Esophagus squamous epithelium (tissue), 5 donors: Measurements from ENCODE around the gene CSMD2. TPM values are rescaled to one million over a fixed set of nuclear protein-coding genes. Genes with fewer than 3 reads are reported as not detected.

Experiments
- DNase-seq: peaks from one replicate; lab custom pipeline; 2025; lab: John Stamatoyannopoulos, UW
- H3K27ac ChIP-seq, 4 donors: fragments of 200-600 bp; sonication (generic); one replicate each; pipeline ENCODE4 v1.5.1; 2016 to 2019; ENCODE audit warnings: mild to moderate bottlenecking in 1 of 4
- H3K27me3 ChIP-seq, 4 donors: fragments of 200-600 bp; sonication (generic); 1 replicate in 3 of 4; 2 replicates in 1 of 4; pipeline versions ENCODE4 v1.5.1 to v1.6.0; 2017 to 2021; ENCODE audit warnings: antibody characterized with exemption in 1 of 4
- H3K36me3 ChIP-seq, 3 donors: fragments of 200-600 bp; sonication (generic); one replicate each; pipeline ENCODE4 v1.5.1; 2016 to 2019
- H3K4me1 ChIP-seq, 3 donors: fragments of 200-600 bp; sonication (generic); one replicate each; pipeline ENCODE4 v1.5.1; 2017 to 2019
- H3K4me3 ChIP-seq, 4 donors: fragments of 200-600 bp; sonication (generic); 1 replicate in 3 of 4; 2 replicates in 1 of 4; pipeline ENCODE4 v1.5.1; 2016 to 2019; ENCODE audit warnings: mild to moderate bottlenecking in 2 of 4, moderate library complexity in 1 of 4
- H3K9me3 ChIP-seq, 3 donors: fragments of 200-600 bp; sonication (generic); one replicate each; pipeline ENCODE4 v1.5.1; 2016 to 2019
- POLR2A ChIP-seq, 4 donors: fragments of 450-650 bp; IDR thresholded peaks; one replicate each; pipeline ENCODE4 v1.6.1; 2017; ENCODE audit warnings: antibody characterized with exemption in 4 of 4, mild to moderate bottlenecking in 4 of 4, moderate library complexity in 3 of 4
- WGBS, 2 donors: methylation state at CpG; one replicate each; pipeline ENCODE4 v1.1.5; 2018; 5-methylcytosine and 5-hydroxymethylcytosine counted together
- intact Hi-C: fragments of 100-400 bp; cut with DNase I; formaldehyde crosslinking; loops from one replicate; pipeline ENCODE4 v1.15.0; 2022
- total RNA-seq, 4 donors: library from RNA; depleted of rRNA; stranded (reverse); fragments of >200 nt; gene quantifications; one replicate each; pipeline ENCODE4 v1.1.0, GENCODE V29; 2016
- TF ChIP-seq, protein P1 (sequence below), 6 experiments: fragments of 450-650 bp in 4 of 6; fragments of 200-600 bp in 2 of 6; sonication (generic) in 2 of 6; IDR thresholded peaks; one replicate each; pipeline ENCODE4 v1.5.1; 2016 to 2019; ENCODE audit warnings: antibody characterized with exemption in 6 of 6, mild to moderate bottlenecking in 4 of 6, moderate library complexity in 4 of 6
- donor health status: DM: yes; HTN: yes; CAD: no.

The CSMD2 gene
- total RNA-seq, 4 donors from 2014 or later = under 0.01 to 0.13 TPM; not detected in 2

DNA sequence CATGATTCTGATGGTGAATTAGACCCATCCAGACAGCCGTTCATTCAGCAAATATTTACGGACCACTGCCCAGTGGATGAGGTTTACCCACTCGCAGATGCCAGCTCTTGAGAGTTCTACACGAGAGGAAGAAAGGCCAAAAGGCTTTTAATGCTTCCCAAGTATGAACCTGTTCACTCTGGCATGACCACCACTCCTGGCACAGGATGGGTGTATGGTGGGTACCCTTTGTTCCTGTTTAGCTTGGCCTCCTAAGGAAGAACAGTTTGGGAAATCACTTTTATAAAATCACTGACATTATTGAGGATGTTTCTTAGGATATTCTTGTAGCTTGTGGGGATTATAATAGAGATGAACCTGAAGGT is 233.9 kb downstream of the CSMD2 start:
- 73% methylated on average over 4 of the region's 4 CpGs; no CpG with 5 or more reads in 1 of the 2 donors for WGBS, 2 donors
- TF ChIP-seq POLR2A (IDR thresholded peaks at IDR 0.05) = no peak
- TF ChIP-seq, protein P1, sequence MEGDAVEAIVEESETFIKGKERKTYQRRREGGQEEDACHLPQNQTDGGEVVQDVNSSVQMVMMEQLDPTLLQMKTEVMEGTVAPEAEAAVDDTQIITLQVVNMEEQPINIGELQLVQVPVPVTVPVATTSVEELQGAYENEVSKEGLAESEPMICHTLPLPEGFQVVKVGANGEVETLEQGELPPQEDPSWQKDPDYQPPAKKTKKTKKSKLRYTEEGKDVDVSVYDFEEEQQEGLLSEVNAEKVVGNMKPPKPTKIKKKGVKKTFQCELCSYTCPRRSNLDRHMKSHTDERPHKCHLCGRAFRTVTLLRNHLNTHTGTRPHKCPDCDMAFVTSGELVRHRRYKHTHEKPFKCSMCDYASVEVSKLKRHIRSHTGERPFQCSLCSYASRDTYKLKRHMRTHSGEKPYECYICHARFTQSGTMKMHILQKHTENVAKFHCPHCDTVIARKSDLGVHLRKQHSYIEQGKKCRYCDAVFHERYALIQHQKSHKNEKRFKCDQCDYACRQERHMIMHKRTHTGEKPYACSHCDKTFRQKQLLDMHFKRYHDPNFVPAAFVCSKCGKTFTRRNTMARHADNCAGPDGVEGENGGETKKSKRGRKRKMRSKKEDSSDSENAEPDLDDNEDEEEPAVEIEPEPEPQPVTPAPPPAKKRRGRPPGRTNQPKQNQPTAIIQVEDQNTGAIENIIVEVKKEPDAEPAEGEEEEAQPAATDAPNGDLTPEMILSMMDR (IDR thresholded peaks at IDR 0.05) = no peak
- Histone ChIP-seq H3K9me3 (no peaks in the 10 kb centered on the region), H3K4me1 (no peaks in the 10 kb centered on the region), H3K27me3 (peaks cover 0 to 32% (median 0%) of the 10 kb centered on the region in 4 donors), H3K27ac (no peak overlapping the region), H3K36me3 (no peaks in the 10 kb centered on the region), H3K4me3 (no peak overlapping the region)
- intact Hi-C loops = no loop called here
- no peak for DNase-seq

GRCh38 chr1:33930346-33931110 is 234.5 kb downstream of the CSMD2 start:
- Histone ChIP-seq H3K27me3 (peaks cover 0 to 30% (median 0%) of the 10 kb centered on the region in 4 donors), H3K27ac (no peak overlapping the region), H3K4me3 (no peak overlapping the region), H3K9me3 (peaks cover 0 to 2% (median 0%) of the 10 kb centered on the region in 3 donors), H3K36me3 (no peaks in the 10 kb centered on the region), H3K4me1 (no peaks in the 10 kb centered on the region)
- DNase-seq = no peak
- TF ChIP-seq, protein P1 (IDR thresholded peaks at IDR 0.05) = no peak
- no peak for TF ChIP-seq POLR2A (IDR thresholded peaks at IDR 0.05)
- WGBS, 2 donors = 63 to 67% methylated on average over 6 to 9 of the region's 11 CpGs
- intact Hi-C loops = no loop called here

GRCh38 chr1:33928251-33928650 is 236.8 kb downstream of the CSMD2 start:
- no peak for DNase-seq
- Histone ChIP-seq H3K27ac (no peak overlapping the region), H3K4me3 (no peak overlapping the region), H3K9me3 (peaks cover 0 to 7% (median 0%) of the 10 kb centered on the region in 3 donors), H3K4me1 (no peaks in the 10 kb centered on the region), H3K36me3 (no peaks in the 10 kb centered on the region), H3K27me3 (peaks cover 0 to 25% (median 0%) of the 10 kb centered on the region in 4 donors)
- no peak for TF ChIP-seq POLR2A (IDR thresholded peaks at IDR 0.05)
- TF ChIP-seq, protein P1 (IDR thresholded peaks at IDR 0.05) = no peak
- intact Hi-C loops = no loop called here

- TF ChIP-seq POLR2A (IDR thresholded peaks at IDR 0.05) = no peak
- TF ChIP-seq, protein P1 (IDR thresholded peaks at IDR 0.05) = no peak
- Histone ChIP-seq H3K36me3 (no peaks in the 10 kb centered on the region), H3K9me3 (peaks cover 0 to 7% (median 0%) of the 10 kb centered on the region in 3 donors), H3K4me3 (no peak overlapping the region), H3K27me3 (peaks cover 0 to 25% (median 0%) of the 10 kb centered on the region in 4 donors), H3K4me1 (no peaks in the 10 kb centered on the region), H3K27ac (no peak overlapping the region)
- intact Hi-C loops = no loop called here
- WGBS, 2 donors = 30 to 56% methylated on average over 1 to 2 of the region's 2 CpGs
- DNase-seq = no peak
Observed at GRCh38 chr1:33927721-33928120, 237.3 kb downstream of the CSMD2 start.

DNA sequence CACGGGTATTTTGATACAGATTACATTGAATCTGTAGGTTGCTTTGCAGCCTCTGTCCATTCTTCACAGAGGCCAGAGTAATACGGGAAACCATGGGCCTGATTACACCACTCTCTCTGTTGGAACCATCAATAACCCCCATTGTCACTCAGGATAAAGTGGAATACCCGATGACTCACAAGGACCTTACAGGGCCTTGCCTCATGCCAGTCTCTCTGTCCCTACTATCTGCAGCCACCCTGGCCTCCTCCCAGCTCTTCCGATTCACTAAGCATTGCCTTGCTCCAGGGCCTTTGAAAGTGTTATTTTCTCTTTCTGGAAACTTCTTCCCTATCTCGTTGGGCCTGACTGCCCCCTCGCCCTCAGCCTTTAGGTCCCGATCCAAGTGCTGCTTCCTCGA is 239.4 kb downstream of the CSMD2 start:
- DNase-seq = no peak
- Histone ChIP-seq H3K4me1 (no peaks in the 10 kb centered on the region), H3K36me3 (no peaks in the 10 kb centered on the region), H3K27ac (no peak overlapping the region), H3K9me3 (peaks cover 0 to 7% (median 0%) of the 10 kb centered on the region in 3 donors), H3K27me3 (peaks cover 0 to 13% (median 0%) of the 10 kb centered on the region in 4 donors), H3K4me3 (no peak overlapping the region)
- 74 to 88% methylated on average over 8 of the region's 8 CpGs for WGBS, 2 donors
- TF ChIP-seq, protein P1 (IDR thresholded peaks at IDR 0.05) = no peak
- TF ChIP-seq POLR2A (IDR thresholded peaks at IDR 0.05) = no peak
- intact Hi-C loops = no loop called here
